ENCODE measurements around the gene PPARA.

- TF ChIP-seq GATA2 (IDR thresholded peaks at IDR 0.05; ENCODE audit: low read depth, low read length) (no peak), GATA3 (IDR thresholded peaks at IDR 0.05; ENCODE audit: low read depth, low read length) (no peak)
These were observed 141.8 kb downstream of the PPARA start for GRCh38 chr22:46292173-46292572.

Measured in SH-SY5Y (cell line).